Activated CD4-positive, alpha-beta T cell treated with anti-CD3 and anti-CD28 coated beads for 1 hour (primary cell): Measurements from ENCODE around the gene ERC2.

Source experiments
- DNase-seq: peaks from one replicate; pipeline ENCODE4 v3.0.0-alpha.2; 2020

The ERC2 gene

GRCh38 chr3:55964491-55964985, 503.7 kb downstream of the ERC2 start:
- DNase-seq = no peak

GRCh38 chr3:55963601-55964000, 504.7 kb downstream of the ERC2 start:
- no peak for DNase-seq

GRCh38 chr3:55959471-55960080, 508.7 kb downstream of the ERC2 start:
- DNase-seq = no peak

GRCh38 chr3:55958605-55959004, 509.7 kb downstream of the ERC2 start:
- DNase-seq = no peak

GRCh38 chr3:55955891-55956477, 512.3 kb downstream of the ERC2 start:
- no peak for DNase-seq

DNA sequence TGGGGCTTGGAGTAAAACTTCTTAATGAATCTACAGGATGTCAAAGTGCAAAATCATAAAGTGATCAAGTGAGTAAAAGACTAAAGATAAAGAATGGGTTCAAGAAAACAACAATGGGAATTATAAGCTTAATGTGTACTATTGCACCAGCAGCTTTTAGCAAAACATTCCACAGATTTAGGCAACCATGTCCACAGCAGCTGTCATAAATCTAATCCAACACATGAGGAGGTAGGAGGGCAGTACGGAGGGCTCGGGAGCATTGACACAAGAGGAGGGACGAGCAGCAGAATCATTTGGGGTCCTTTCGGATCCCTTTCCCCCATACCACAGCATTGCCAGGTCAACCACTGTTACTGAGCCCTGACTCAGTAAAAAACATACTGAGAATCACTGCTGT, 516.9 kb downstream of the ERC2 start:
- DNase-seq = no peak

GRCh38 chr3:55947406-55947805, 520.9 kb downstream of the ERC2 start:
- DNase-seq = no peak

DNA sequence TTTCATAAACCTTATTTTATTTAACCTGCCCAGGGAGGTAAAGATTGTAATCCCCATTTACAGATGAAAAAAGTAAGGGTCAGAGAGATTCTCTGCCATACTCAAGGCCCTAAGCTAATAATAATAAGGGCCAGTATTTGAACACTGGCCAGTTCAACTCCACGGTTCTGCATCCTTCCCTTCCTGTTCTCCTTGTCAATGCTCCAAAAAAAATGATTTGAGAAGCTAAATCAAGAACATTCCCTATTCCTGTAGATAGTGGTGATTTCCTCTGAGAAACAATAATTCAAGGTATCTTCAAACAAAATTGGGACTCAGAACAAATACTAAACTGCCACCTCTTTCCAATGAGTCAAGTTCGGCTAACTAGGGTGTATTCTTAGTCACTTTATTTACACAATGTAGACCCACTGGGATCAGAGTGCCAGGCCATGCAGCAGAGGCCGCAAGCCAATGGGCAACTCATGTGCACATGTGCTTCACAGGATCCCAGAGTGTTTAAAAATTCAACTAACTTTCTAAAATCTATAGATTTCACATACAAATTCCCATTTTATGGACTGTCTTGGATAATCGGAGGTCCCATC, 521.6 kb downstream of the ERC2 start:
- no peak for DNase-seq

- DNase-seq = no peak
Measured at GRCh38 chr3:55942868-55943267, 525.4 kb downstream of the ERC2 start.

GRCh38 chr3:55939287-55939686, 529.0 kb downstream of the ERC2 start:
- no peak for DNase-seq

- DNase-seq = no peak
Measured at GRCh38 chr3:55937301-55937700, 531.0 kb downstream of the ERC2 start.

DNA sequence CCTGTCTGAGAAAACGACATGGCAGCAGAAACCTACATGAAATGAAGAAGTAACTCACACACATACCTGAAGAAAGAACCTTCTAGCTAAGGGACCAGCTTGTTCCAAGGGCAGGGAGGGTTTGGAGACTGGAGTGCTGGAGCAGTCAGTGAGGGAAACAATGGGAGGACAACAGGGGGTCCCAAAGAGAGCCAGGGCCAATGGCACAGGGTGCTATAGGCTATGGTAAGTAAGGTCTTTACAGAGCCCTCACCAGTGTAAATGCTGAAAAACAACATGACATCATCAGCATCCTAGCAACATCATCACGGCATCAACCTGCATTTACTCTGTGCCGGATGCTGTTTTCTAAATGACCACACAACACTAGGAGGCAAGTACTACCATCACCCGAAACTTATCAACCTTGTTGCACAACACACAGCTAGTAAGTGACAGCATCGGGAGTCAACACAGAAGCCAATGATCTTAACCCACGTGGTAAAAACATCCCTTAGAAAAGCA, 531.7 kb downstream of the ERC2 start:
- DNase-seq = no peak

DNA sequence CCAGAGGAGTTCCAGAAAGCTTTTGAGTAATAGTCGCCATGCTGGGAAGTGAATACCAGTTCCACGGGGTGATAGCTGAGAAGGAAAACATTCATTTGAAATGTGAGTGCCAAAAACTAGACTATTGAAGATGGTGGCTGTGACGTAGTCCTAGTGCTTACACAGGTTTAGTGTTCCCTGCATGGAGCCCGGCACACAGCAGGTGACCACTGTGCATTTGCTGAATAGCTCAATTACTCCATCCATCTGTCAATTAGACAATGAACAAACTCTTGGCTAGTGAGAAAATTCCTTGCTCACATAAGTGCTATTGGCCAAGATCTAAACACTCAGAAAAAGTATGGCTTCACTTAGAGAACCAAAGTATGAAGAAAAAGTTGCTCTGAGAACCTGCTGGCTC, 533.0 kb downstream of the ERC2 start:
- DNase-seq = no peak

DNA sequence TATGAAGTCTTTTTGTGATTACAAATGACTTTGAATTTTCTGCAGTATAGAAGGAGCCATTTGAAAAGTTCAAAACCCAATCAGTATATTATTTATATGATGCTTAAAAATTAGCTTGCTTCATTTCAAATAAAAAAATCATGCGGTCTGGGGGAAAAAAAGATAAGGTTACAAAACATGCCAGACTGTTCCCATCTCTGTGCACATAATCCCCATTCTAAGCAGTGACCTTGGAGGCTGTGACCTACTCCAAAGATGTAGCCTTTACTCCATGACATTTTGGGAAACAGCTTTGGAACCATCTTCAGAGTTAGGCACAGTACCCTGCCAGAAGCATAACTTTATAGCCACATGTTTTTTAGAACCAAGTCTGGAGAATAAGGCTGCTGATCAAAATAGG, 533.5 kb downstream of the ERC2 start:
- no peak for DNase-seq

GRCh38 chr3:55929154-55929869, 539.0 kb downstream of the ERC2 start:
- no peak for DNase-seq

GRCh38 chr3:55923626-55924025, 544.6 kb downstream of the ERC2 start:
- no peak for DNase-seq

DNA sequence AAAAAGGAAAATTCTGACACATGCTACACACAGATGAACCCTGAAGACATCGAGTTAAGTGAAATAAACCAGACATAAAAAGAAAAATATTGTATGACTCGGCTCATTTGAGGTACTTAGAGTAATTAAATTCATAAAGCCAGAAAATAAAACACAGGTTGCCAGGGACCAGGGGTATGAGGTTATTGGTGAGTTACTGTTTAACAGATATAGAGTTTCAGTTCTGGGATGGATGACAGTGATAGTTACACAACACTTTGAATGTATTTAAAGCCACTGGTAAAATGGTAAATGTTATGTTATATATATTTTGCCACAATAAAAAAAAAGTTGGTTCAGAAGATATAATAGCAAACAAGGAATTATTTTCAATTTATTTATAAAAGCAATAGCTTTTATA, 545.1 kb downstream of the ERC2 start:
- no peak for DNase-seq

GRCh38 chr3:55912880-55913279, 555.4 kb downstream of the ERC2 start:
- no peak for DNase-seq

DNA sequence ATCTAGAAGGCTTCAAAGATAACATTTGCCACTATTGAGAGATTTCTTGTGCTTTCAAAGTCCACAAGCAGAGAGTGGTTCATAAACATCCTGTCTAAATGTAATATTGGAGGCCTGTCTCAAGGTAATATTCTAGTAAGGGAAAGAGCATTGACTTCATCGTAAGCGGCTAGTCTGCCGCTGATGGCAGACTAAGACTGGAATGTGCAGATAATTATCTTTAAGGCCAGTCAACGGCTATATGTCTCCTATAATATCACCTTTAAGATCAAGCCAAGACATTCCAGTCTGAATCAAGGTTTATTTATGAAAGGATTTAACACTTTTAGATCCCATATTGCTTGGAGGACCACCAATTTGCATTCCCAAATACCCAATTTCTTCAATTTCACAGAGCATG, 557.0 kb downstream of the ERC2 start:
- DNase-seq = no peak

DNA sequence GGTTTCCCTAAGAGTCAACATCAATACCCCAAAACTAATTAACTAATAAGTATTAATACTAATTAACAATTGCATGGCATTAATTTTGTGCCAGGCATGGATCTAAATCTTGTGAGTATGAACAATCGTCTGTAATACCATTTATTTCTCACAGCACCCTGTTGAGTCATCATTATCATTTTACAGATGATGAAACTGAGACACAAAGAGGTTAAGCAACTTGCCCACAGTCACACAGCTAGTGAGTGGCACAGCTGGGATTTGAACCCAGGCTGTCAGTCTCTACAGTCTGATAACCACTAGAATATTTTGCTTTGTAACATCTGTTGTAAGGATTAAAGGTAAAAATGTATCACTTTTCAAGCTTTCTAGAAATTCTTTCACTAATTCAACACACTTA, 557.7 kb downstream of the ERC2 start:
- DNase-seq = no peak

GRCh38 chr3:55909373-55909772, 558.9 kb downstream of the ERC2 start:
- DNase-seq = no peak

DNA sequence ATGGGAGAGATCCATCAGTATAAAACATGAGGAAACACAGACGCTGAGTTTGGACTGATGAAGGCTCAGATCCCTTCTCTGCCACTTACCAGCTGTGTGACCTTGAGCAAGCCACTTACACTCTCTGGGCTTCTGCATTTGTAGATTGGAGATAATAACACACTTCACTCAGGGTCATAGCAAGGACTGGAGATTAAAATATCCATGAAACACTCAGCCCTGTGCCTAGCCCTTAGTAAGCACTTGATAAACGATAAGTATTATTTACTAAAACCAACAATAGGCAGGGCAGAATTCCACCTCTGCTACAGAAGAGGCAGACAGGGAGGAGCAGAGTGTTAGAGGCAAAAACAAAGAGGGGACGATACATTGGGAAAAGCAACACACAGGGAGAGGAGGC, 560.7 kb downstream of the ERC2 start:
- DNase-seq = no peak

DNA sequence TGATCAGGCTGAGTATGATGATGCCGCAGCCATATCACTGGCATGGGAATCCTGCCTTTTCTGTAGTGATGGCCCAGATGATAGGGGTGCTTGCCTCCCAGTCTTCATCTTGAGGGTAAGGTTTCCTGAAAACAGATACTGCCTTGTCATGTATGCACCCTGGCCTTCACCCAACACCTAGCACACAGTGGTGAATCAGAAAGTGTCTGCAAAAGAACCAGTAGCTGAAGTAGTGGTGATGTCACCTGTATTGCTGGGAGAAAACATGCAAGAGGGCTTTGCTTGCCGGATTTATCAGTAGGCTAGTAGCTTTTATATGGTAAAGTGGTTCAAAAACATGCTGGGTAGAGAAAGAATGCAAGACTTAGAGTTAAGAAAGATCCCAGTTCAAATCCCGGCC, 561.4 kb downstream of the ERC2 start:
- DNase-seq = no peak

GRCh38 chr3:55904716-55905115, 563.6 kb downstream of the ERC2 start:
- no peak for DNase-seq
